ENCODE data around the gene FLNB.
A peak's percentile ranks its signal among the peaks of the same experiment; 100 is the strongest.

FLNB gene

DNA sequence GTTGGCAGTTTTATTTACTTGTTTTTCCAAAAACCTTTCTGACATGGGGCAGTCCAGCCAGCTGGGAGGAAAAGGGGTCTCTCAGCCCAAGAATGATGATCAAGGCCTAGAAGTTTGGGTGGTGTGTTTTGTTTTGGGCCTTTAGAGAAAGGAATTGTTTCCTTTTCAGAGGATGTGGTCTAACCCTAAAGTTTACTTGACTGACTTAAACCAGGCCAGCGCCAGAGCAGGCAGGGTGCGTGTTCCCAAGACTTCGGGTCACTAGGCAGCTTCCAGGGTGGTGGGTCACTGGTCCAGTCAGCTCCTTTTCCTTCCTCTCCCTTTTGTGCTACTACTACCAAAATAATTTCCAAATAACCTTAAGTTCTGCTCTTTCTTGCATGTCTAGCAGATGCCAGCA is 4.9 kb downstream of the FLNB start:
- Histone ChIP-seq H3K27me3 (replicated peaks) (no peaks in the 10 kb centered on the region), H3K4me3 (ENCODE audit: low read depth, low read length) (no peak overlapping the region), H3K36me3 (replicated peaks) (peaks cover 4% of the 10 kb centered on the region), H3K27ac (peak overlapping the region; percentile 33)
- DNase-seq = no peak
- in situ Hi-C loops (cut with HindIII; ENCODE audit: low pct_ligation_motif_present, low sequenced_read_pairs) = loop anchor here (25.0 kb wide), 1 partner anchor 149 kb away; no protein-coding TSS in a partner anchor
- TF ChIP-seq, protein P1, sequence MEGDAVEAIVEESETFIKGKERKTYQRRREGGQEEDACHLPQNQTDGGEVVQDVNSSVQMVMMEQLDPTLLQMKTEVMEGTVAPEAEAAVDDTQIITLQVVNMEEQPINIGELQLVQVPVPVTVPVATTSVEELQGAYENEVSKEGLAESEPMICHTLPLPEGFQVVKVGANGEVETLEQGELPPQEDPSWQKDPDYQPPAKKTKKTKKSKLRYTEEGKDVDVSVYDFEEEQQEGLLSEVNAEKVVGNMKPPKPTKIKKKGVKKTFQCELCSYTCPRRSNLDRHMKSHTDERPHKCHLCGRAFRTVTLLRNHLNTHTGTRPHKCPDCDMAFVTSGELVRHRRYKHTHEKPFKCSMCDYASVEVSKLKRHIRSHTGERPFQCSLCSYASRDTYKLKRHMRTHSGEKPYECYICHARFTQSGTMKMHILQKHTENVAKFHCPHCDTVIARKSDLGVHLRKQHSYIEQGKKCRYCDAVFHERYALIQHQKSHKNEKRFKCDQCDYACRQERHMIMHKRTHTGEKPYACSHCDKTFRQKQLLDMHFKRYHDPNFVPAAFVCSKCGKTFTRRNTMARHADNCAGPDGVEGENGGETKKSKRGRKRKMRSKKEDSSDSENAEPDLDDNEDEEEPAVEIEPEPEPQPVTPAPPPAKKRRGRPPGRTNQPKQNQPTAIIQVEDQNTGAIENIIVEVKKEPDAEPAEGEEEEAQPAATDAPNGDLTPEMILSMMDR (IDR thresholded peaks at IDR 0.05; ENCODE audit: low read depth, low read length, missing control alignments) = no peak

DNA sequence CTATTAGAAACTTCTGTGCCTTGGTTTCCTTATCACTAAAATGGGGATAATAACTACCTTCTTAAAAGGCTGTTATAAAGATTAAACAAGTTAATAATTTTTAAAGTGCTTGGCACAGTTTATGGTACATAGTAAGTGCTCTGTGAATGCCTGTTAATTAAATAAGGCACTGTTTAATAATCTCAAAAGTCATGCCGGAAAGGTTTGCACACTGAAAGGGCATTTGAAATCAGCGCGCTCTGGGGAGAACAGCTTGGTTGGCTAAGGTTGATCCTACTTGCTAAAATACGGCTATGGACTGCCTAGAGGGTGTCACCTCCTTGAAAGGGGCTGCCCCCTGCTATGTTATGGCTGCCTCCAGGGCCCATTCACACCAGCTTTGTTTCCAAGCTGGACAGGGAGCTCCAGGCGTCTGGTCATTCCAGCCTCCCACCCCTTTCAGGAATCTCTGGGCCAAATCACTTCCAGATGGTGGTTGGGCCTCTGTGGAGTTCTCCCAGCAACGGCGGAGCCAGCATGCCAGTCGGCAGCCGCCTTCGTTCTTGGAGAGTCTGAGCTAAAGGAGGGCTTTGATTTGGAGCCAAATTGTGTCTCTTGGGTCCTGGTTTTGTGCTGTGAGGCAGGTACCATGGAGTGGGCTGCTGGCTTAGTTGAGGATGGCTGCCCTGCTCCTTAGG is 5.9 kb downstream of the FLNB start:
- in situ Hi-C loops (cut with HindIII; ENCODE audit: low pct_ligation_motif_present, low sequenced_read_pairs) = loop anchor here (25.0 kb wide), 1 partner anchor 148 kb away; no protein-coding TSS in a partner anchor
- peak; percentile 73 for DNase-seq
- TF ChIP-seq, protein P1 (IDR thresholded peaks at IDR 0.05; ENCODE audit: low read depth, low read length, missing control alignments) = no peak
- peak overlapping the region; percentile 33 for H3K27ac ChIP-seq
- no peaks in the 10 kb centered on the region for H3K27me3 ChIP-seq (replicated peaks)
- H3K4me3 ChIP-seq (ENCODE audit: low read depth, low read length) = no peak overlapping the region
- peaks cover 6% of the 10 kb centered on the region for H3K36me3 ChIP-seq (replicated peaks)

DNA sequence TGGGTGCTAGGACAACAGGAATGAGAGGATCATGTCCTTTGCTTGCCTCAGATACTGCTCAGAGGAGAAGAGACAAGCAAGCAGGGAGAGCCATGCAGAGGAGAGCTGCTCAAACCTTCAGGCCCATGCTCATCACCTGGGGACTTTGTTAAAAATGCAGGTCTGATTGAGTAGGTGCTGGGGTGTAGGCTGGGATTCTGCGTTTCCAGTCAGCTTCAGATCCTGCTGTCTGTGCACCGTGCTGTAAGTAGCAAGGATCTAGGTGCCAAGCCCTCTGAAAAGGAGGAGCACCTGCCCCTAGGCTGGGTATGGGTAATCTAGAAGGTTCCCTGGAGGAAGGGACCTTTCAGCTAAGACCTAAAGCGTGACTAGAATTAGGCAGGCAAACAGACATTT is 7.3 kb downstream of the FLNB start:
- in situ Hi-C loops (cut with HindIII; ENCODE audit: low pct_ligation_motif_present, low sequenced_read_pairs) = loop anchor here (25.0 kb wide), 1 partner anchor 147 kb away; no protein-coding TSS in a partner anchor
- no peak overlapping the region for H3K27ac ChIP-seq

DNA sequence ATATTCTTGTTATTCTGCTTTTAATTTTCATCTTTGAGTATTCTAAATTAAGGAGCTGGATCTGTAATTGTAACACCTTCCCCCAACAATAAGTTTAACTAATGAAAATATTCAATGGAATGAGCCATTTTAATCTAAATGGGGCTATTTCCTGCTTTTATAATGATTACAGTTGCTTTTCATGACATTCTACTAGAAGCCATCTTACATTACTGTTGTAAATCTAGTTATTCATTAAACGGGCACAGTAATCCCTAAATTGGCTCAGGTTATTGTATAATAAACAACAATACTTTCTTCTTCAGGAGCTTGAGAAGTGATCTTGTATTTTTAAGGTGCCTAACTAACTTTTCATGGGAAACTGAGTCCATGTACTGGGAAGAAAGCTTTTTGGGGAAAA is 8.5 kb downstream of the FLNB start:
- TF ChIP-seq, protein P1 (IDR thresholded peaks at IDR 0.05; ENCODE audit: low read depth, low read length, missing control alignments) = no peak
- H3K4me3 ChIP-seq (ENCODE audit: low read depth, low read length) = no peak overlapping the region
- H3K27me3 ChIP-seq (replicated peaks) = no peaks in the 10 kb centered on the region
- H3K27ac ChIP-seq = no peak overlapping the region
- in situ Hi-C loops (cut with HindIII; ENCODE audit: low pct_ligation_motif_present, low sequenced_read_pairs) = loop anchor here (25.0 kb wide), 1 partner anchor 146 kb away; no protein-coding TSS in a partner anchor
- peaks cover 9% of the 10 kb centered on the region for H3K36me3 ChIP-seq (replicated peaks)
- no peak for DNase-seq

More for the DNA sequence above, 7.3 kb downstream of the FLNB start:
- Histone ChIP-seq H3K27me3 (replicated peaks) (no peaks in the 10 kb centered on the region), H3K4me3 (ENCODE audit: low read depth, low read length) (no peak overlapping the region), H3K36me3 (replicated peaks) (peaks cover 9% of the 10 kb centered on the region)
- DNase-seq = no peak
- TF ChIP-seq, protein P1 (IDR thresholded peaks at IDR 0.05; ENCODE audit: low read depth, low read length, missing control alignments) = no peak

DNA sequence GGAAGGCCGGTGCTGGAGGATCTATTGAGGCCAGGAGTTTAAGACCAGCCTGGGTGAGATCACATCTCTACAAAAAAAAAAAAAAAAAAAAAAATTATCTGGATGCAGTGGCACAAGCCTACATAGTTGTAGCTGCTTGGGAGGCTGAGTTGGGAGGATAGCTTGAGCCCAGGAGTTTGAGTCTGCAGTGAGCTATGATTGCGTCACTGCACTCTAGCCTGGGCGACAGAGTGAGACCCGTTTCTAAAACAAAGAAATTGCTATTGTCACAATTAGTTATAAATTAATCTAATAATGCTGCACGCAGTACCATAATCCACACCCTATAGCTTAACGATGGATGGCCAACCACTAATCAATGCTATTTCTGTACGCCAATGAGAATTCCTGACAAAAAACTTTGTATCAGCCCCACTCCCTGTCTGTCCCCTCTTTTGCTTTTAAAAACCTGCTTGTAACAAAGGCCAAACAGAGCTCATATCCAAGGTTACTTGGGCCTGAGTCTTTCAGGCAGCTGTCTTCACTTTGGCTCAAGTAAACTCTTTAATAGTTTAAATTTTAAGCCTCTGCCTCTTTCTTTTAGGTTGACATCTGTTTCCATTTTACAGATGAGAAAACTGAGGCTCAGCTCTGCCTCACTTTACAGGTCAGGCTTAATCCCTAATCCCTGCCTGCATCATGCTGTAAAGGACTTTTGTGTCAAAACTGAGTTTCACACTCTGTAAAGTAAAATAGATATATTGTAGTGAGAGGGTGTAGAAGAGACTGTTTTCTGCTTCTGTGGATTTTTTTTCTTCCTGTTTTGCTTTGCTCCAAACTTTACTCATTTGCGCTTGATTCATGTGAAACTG is 10.9 kb downstream of the FLNB start:
- in situ Hi-C loops (cut with HindIII; ENCODE audit: low pct_ligation_motif_present, low sequenced_read_pairs) = loop anchor here (25.0 kb wide), 1 partner anchor 143 kb away; no protein-coding TSS in a partner anchor
- Histone ChIP-seq H3K27me3 (replicated peaks) (no peaks in the 10 kb centered on the region), H3K4me3 (ENCODE audit: low read depth, low read length) (no peak overlapping the region), H3K36me3 (replicated peaks) (peaks cover 9% of the 10 kb centered on the region), H3K27ac (no peak overlapping the region)
- DNase-seq = no peak
- TF ChIP-seq, protein P1 (IDR thresholded peaks at IDR 0.05; ENCODE audit: low read depth, low read length, missing control alignments) = no peak
